Ishikawa (cell line): ENCODE data around the gene RGS2.

Experiments used
- CEBPB ChIP-seq: IDR thresholded peaks from 2 replicates; pipeline ENCODE4 v1.6.1; 2012
- CREB1 ChIP-seq: IDR thresholded peaks from 2 replicates; pipeline ENCODE4 v1.6.1; 2012; ENCODE audit warnings: low read depth
- EGR1 ChIP-seq: IDR thresholded peaks from 2 replicates; pipeline ENCODE4 v1.6.1; 2012
- EP300 ChIP-seq: IDR thresholded peaks from 2 replicates; pipeline ENCODE4 v1.6.1; 2012; ENCODE audit warnings: borderline replicate concordance
- FOXM1 ChIP-seq: IDR thresholded peaks from 2 replicates; pipeline ENCODE4 v1.6.1; 2012; ENCODE audit warnings: low read depth, borderline replicate concordance
- MAX ChIP-seq: IDR thresholded peaks from 2 replicates; pipeline ENCODE4 v1.6.1; 2012
- NFIC ChIP-seq: IDR thresholded peaks from 2 replicates; pipeline ENCODE4 v1.6.1; 2012
- RAD21 ChIP-seq: IDR thresholded peaks from 2 replicates; pipeline ENCODE4 v1.6.1; 2012; ENCODE audit warnings: low read depth
- REST ChIP-seq: IDR thresholded peaks from 2 replicates; pipeline ENCODE4 v1.6.1; 2012; ENCODE audit warnings: low read depth, mild to moderate bottlenecking
- TAF1 ChIP-seq: IDR thresholded peaks from 2 replicates; pipeline ENCODE4 v1.6.1; 2012; ENCODE audit warnings: low read depth, mild to moderate bottlenecking
- TCF12 ChIP-seq: IDR thresholded peaks from 2 replicates; pipeline ENCODE4 v1.6.1; 2012; ENCODE audit warnings: low read depth
- TEAD4 ChIP-seq: IDR thresholded peaks from 2 replicates; pipeline ENCODE4 v1.6.1; 2012
- USF1 ChIP-seq: IDR thresholded peaks from 2 replicates; pipeline ENCODE4 v1.6.1; 2012
- YY1 ChIP-seq: IDR thresholded peaks from 2 replicates; pipeline ENCODE4 v1.6.1; 2012; ENCODE audit warnings: low read depth
- ZBTB7A ChIP-seq: IDR thresholded peaks from 2 replicates; pipeline ENCODE4 v1.6.1; 2012; ENCODE audit warnings: low read depth

The RGS2 gene

GRCh38 chr1:192831706-192832355 lies 23.0 kb downstream of the RGS2 start:
- TF ChIP-seq NFIC: no peak

- TF ChIP-seq NFIC: no peak
- no peak for TF ChIP-seq USF1
- no peak for TF ChIP-seq TAF1
- no peak for TF ChIP-seq TEAD4
- TF ChIP-seq REST: no peak
- TF ChIP-seq TCF12: no peak
- no peak for TF ChIP-seq EGR1
- TF ChIP-seq RAD21: no peak
- no peak for TF ChIP-seq CEBPB
- no peak for TF ChIP-seq YY1
- no peak for TF ChIP-seq FOXM1
- TF ChIP-seq ZBTB7A: no peak
- no peak for TF ChIP-seq EP300
- TF ChIP-seq MAX: no peak
- no peak for TF ChIP-seq CREB1
These were observed 23.7 kb downstream of the RGS2 start for GRCh38 chr1:192832492-192832891.

- TF ChIP-seq FOXM1: no peak
- no peak for TF ChIP-seq CEBPB
- TF ChIP-seq TCF12: no peak
- TF ChIP-seq REST: no peak
- TF ChIP-seq CREB1: no peak
These were observed 26.3 kb downstream of the RGS2 start for GRCh38 chr1:192835116-192835515.

GRCh38 chr1:192839162-192840066 lies 30.6 kb downstream of the RGS2 start:
- TF ChIP-seq EP300: no peak
- no peak for TF ChIP-seq TCF12

GRCh38 chr1:192844360-192844759 lies 35.5 kb downstream of the RGS2 start:
- no peak for TF ChIP-seq FOXM1
- no peak for TF ChIP-seq TCF12

GRCh38 chr1:192846950-192847349 lies 38.1 kb downstream of the RGS2 start:
- TF ChIP-seq RAD21 (no peak), CEBPB (no peak), YY1 (no peak)

- TF ChIP-seq TAF1 (no peak), RAD21 (no peak), CREB1 (no peak), TEAD4 (no peak), MAX (no peak), EGR1 (no peak), FOXM1 (no peak), CEBPB (no peak), TCF12 (no peak), YY1 (no peak), ZBTB7A (no peak), REST (no peak), USF1 (no peak), NFIC (no peak), EP300 (no peak)
These were observed 40.2 kb downstream of the RGS2 start for GRCh38 chr1:192849011-192849410.
